Umbilical cord (tissue), 2 donors: ENCODE measurements around the gene INAFM2. TPM values are rescaled to one million over a fixed set of nuclear protein-coding genes. Genes with fewer than 3 reads are reported as not detected.

Experiments used
- DNase-seq: peaks from one replicate; pipeline ENCODE4 v3.0.0-alpha.2; 2015; ENCODE audit warnings: low spot score
- total RNA-seq: library from RNA; depleted of rRNA; stranded (reverse); fragments of >200 nt; gene quantifications from one replicate; pipeline ENCODE4 v1.2.3, GENCODE V29; 2014; ENCODE audit warnings: low replicate concordance; ENCODE audit not compliant: insufficient read depth

Gene INAFM2
- total RNA-seq, 1 donor from 2014 or later = 26.7 TPM

DNA sequence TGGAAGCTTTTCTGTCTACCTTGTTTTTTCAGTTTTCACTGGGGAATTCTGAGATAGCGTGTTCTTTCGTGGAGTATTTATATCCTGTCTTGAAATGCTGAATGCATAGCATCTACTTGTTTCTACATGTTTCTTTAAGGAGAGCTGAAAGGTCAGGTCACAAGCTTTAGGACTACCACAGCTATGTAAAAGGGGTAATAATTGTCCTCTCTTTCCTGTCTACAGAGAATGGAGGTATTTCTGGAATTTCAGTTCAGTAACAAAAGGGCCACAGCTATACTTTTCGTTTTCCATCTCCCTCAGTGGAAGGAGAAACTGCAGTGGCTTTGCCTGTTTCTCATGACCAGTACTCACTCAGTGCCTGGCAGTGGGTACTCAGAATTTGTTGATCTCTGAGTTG, 4.7 kb downstream of the INAFM2 start:
- DNase-seq = no peak

DNA sequence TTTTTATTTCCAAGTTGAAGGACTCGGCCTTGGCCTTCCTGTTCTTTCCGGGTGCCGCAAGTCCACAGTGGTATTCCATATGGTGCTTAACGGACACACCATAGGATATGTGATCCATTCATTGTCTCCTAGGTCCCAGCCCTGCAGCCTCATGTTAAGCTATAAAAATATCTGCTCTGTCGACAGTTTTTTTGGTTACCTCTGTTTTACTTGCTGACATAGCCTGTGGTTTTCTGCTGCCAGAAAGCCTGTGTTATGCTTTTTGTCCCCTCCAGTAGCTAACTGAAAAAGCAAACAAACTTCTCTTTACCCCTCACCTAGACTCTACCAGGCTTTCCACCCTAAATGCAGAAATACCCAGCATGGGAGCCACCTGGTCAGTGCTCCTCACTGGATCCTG, 5.3 kb downstream of the INAFM2 start:
- DNase-seq = no peak

DNA sequence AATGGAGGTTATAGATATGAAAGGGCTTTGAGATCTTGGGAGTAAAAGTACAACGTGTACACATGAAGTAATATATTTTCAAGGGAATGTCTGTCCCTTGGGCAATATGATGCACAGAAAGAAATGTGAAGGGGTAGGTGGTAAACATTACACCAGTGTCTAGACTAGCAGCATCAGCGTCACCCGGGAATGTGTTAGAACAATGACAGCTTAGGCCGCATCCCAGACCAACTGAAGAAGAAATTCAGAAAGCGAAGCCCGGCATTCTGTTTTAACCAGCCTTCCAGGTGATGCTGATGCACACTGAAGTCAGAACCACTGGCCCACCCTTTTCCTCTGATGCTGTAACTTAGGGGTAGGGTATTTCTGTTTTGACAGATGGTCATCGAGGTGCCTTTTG, 6.3 kb downstream of the INAFM2 start:
- DNase-seq = no peak

DNA sequence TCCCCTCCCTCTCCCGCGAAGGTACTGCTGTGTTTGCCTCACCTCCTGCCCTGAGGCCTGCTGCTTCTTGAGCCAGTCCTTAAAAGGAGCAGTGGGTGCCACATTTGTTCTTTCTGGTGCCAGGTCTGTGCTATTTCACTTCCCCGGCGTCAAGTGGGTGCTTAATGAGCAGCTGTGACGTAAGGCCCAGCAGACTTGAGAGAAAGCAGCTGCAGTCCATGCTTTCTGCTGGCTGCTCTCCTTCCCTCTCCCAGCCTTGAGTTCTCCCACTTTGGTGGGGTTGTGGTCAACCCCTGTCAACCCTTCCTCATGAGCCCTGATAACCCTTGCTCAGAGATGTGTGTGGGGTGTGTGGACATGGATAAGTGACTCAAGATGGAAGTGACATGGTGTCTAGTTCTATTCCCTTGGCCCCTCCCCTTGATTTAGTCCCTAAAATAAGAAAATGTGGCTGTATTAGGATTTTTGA, 6.9 kb downstream of the INAFM2 start:
- no peak for DNase-seq

GRCh38 chr15:40331026-40331425, 7.5 kb downstream of the INAFM2 start:
- no peak for DNase-seq

GRCh38 chr15:40331637-40332036, 8.1 kb downstream of the INAFM2 start:
- no peak for DNase-seq

GRCh38 chr15:40332113-40332781, 8.8 kb downstream of the INAFM2 start:
- DNase-seq = no peak

GRCh38 chr15:40333922-40334492, 10.5 kb downstream of the INAFM2 start:
- peak; percentile 93 for DNase-seq

GRCh38 chr15:40334541-40334940, 11.0 kb downstream of the INAFM2 start:
- no peak for DNase-seq

DNA sequence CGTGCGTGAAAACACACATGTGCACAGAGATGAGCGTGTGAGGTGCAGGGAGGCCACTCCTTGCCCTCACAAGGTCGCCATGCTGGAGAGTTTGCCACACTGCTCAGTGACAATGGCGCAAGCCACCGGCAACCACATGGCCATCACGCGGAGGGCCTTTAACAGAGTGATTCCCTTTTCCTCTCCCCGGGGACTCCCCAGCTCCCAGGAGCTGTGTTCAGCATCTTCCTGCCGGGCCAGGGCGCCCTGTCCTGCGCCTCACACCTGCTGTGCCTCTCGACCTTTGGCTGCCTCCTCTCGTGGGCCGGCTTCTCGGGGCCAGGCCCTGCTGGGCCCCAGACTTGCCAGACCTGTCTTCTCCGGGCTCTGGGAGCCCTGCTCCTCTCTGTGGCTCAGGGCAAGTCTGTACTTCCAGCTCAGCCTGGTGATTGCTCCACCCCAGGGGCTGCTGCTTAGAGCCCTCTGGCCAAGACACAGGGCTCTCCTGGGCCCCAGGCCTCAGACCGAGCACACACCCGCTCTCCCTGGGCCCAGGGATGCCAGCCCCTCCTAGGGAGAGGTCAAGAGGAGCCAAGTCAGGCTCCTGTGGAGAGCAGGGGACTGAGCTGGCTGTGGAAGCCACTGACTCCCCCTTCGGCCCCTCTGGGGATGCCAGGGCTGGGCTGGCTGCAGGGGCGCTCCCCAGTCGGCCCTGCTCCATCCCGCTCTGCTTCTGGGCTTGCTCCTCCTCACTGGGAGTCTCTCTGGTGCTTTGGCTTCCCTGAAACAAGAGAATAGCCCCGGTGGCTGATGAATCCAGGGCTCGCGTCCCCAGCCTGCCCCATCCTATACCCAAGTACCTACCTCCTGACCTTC, 11.7 kb downstream of the INAFM2 start:
- no peak for DNase-seq

GRCh38 chr15:40335938-40336743, 12.6 kb downstream of the INAFM2 start:
- no peak for DNase-seq

- DNase-seq = no peak
These were observed 13.2 kb downstream of the INAFM2 start for GRCh38 chr15:40336744-40337122.

- DNase-seq = no peak
These were observed 14.1 kb downstream of the INAFM2 start for GRCh38 chr15:40337597-40337996.

DNA sequence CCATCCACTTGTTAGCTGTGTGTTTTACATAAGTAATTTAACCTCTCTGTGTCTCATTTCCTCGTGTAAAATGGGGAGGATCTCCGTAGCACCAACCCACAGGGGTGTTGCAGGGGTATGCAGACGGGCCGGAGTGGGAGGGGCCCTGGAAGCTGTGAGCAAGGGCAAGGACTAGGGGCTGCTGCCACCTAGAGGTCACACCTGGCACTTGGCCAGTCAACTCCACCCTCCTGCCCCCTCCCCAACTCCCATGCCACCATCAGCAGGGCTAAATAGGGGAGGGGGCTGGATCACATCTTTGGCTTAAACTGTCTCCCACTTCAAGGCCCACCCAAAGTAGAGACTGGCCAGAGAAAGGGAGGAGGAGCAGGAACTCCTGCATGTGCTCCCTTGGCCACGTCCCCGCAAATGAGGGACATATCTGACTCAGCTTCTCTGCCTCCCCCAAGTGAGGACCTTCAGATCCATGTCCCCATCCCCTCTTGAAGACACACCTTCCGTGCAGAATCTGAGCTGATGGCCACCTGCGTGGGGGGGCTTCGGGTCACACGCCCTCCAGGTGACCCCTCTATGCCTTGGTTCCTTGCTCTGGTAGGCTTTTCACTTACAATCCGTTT, 14.7 kb downstream of the INAFM2 start:
- DNase-seq = peak; percentile 73

DNA sequence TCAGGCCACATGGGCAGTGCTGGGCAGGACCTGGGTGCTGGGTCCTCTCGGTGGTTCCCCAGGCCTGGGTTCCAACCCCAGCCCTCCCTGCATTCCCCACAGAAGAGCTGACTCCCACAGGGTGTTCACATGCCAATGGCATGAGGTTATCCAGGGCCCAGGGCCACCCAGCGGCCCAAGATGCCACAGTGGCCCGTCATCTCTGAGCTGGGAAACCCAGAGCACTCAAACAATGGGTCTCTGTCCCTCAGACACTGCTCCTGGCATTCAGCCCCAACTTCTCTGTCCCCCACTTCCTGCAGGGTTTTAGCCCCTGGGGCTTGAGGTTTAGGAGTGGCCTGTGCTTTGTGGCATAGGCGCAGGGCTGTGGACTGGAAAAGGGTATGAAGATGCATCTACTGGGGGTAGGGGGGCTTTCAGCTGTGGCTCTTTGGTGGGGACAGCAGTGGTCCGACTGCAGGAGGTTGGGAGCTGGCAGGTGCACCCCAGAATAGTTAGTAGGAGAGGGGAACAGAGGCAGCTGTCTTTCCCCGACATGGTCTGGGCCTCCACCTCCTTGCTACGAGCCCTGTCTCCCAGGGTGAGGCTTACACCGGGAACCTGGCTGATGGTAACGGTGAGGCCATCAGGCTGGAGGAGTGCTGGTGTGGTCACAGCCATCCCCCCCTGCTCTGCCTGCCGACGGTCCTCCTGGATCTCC, 15.6 kb downstream of the INAFM2 start:
- DNase-seq = no peak

DNA sequence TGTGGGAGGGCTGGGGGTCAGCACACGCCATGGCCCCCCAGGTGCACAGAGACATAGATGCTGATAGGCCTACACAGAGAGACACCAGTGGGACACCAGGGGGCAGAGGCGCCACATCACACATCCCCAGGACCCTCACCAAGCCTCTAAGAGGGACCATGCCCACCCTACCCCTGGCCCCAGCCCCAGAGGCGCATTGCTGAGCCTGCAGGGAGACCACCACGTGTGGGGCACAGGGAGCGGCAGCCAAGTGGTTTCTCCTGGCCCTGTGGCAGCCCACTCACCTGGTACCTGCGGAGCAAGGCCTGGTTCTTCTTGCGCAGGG, 16.1 kb downstream of the INAFM2 start:
- DNase-seq = no peak

- DNase-seq = peak; percentile 86
These were observed 16.7 kb downstream of the INAFM2 start for GRCh38 chr15:40340038-40340739.

- peak; percentile 95 for DNase-seq
These were observed 17.4 kb downstream of the INAFM2 start, which contains the start of gene CCDC9B for GRCh38 chr15:40340740-40341400. CCDC9B (minus strand) TSS chr15:40340939; CDS start chr15:40340819, 120 bp downstream.
